H1 (cell line): ENCODE measurements around the gene ZHX3. TPM values are rescaled to one million over a fixed set of nuclear protein-coding genes. Genes with fewer than 3 reads are reported as not detected.

Experiments used
- CTCF ChIA-PET: fragments of 300-600 bp; sonication (Branson Sonifier 250); formaldehyde crosslinking; loops from one replicate; lab custom pipeline; 2021; ENCODE audit not compliant: partially characterized antibody; lab: Charles Lee
- POLR2A ChIA-PET: fragments of 300-600 bp; sonication (Branson Sonifier 250); formaldehyde crosslinking; loops from one replicate; lab custom pipeline; 2021; ENCODE audit warnings: inconsistent platforms; ENCODE audit not compliant: partially characterized antibody; lab: Charles Lee
- DNase-seq, 2 experiments: peaks; one replicate each; pipeline versions ENCODE4 v3.0.0 to v3.0.0-alpha.2; 2010 to 2022; ENCODE audit warnings: low spot score in 2 of 2, low read depth in 1 of 2, mixed read lengths in 1 of 2
- FAIRE-seq: peaks from 2 replicates; lab custom pipeline; 2011; peaks lifted over from hg19 to GRCh38; lab: Jason Lieb, UNC
- H2AFZ ChIP-seq: 2 replicates; pipeline ENCODE4 v1.8.1; 2012; ENCODE audit warnings: low read length, inconsistent platforms
- H2AK5ac ChIP-seq: 2 replicates; pipeline ENCODE4 v1.6.1; 2013; ENCODE audit warnings: low read depth, low read length
- H2BK120ac ChIP-seq: replicated peaks from 2 replicates; pipeline ENCODE3; 2013; ENCODE audit warnings: low read depth, low read length, inconsistent platforms
- H2BK12ac ChIP-seq: 2 replicates; pipeline ENCODE4 v1.6.1; 2013; ENCODE audit warnings: low read depth, low read length
- H2BK15ac ChIP-seq: 2 replicates; pipeline ENCODE4 v1.6.1; 2013; ENCODE audit warnings: low read length
- H2BK20ac ChIP-seq: 2 replicates; pipeline ENCODE4 v1.6.1; 2013; ENCODE audit warnings: low read length
- H2BK5ac ChIP-seq: 2 replicates; pipeline ENCODE4 v1.6.1; 2013; ENCODE audit warnings: low read depth, low read length
- H3K14ac ChIP-seq: 2 replicates; pipeline ENCODE4 v1.6.1; 2013; ENCODE audit warnings: inconsistent platforms; ENCODE audit not compliant: insufficient read length
- H3K18ac ChIP-seq: 2 replicates; pipeline ENCODE4 v1.6.1; 2013; ENCODE audit warnings: low read length; ENCODE audit errors: extremely low read depth
- H3K23ac ChIP-seq: 2 replicates; pipeline ENCODE4 v1.6.1; 2013; ENCODE audit warnings: inconsistent platforms; ENCODE audit not compliant: insufficient read length
- H3K23me2 ChIP-seq: 2 replicates; pipeline ENCODE4 v1.6.1; 2013; ENCODE audit warnings: low read depth, low read length
- H3K27ac ChIP-seq: 2 replicates; pipeline ENCODE4 v1.6.1; 2011; ENCODE audit warnings: low read depth, low read length, inconsistent platforms
- H3K27me3 ChIP-seq, 4 experiments: replicated peaks in 1 of 4; 1 replicate in 1 of 4; 2 replicates in 3 of 4; pipeline versions ENCODE4 v1.6.1 to v1.8.1; 2011 to 2013; ENCODE audit warnings: low read length in 3 of 4, mild to moderate bottlenecking in 3 of 4, inconsistent platforms in 2 of 4, mixed read lengths in 2 of 4, moderate library complexity in 1 of 4; ENCODE audit not compliant: control insufficient read depth in 3 of 4, insufficient read depth in 3 of 4; ENCODE audit errors: extremely low read depth in 1 of 4
- H3K36me3 ChIP-seq, 4 experiments: 2 replicates each; pipeline versions ENCODE4 v1.6.1 to v1.8.1; 2011 to 2013; ENCODE audit warnings: mild to moderate bottlenecking in 4 of 4, low read length in 3 of 4, moderate library complexity in 2 of 4, control low read depth in 1 of 4, inconsistent platforms in 1 of 4; ENCODE audit not compliant: insufficient read depth in 4 of 4, control insufficient read depth in 2 of 4
- H3K4ac ChIP-seq: replicated peaks from 2 replicates; pipeline ENCODE3; 2013; ENCODE audit warnings: low read length, low read depth, mixed read lengths, inconsistent platforms; ENCODE audit not compliant: insufficient read length
- H3K4me1 ChIP-seq, 4 experiments: replicated peaks in 1 of 4; 1 replicate in 1 of 4; 2 replicates in 3 of 4; pipeline versions ENCODE4 v1.6.1 to v1.8.1; 2011 to 2013; ENCODE audit warnings: low read length in 3 of 4, inconsistent platforms in 2 of 4, mixed read lengths in 1 of 4; ENCODE audit not compliant: insufficient read depth in 4 of 4, control insufficient read depth in 3 of 4
- H3K4me2 ChIP-seq, 2 experiments: 2 replicates each; pipeline versions ENCODE4 v1.6.1 to v1.8.1; 2011 to 2013; ENCODE audit warnings: low read depth in 2 of 2, low read length in 2 of 2, control low read depth in 1 of 2, inconsistent platforms in 1 of 2, mild to moderate bottlenecking in 1 of 2; ENCODE audit not compliant: insufficient read depth in 1 of 2
- H3K4me3 ChIP-seq, 4 experiments: fragments of 200-600, 300-600 bp in 1 of 4; sonication (generic), shearing (Covaris generic), sonication (Bioruptor Twin) in 1 of 4; 2 replicates each; pipeline versions ENCODE4 v1.5.1 to v1.8.1; 2011 to 2016; ENCODE audit warnings: low read length in 4 of 4, low read depth in 3 of 4, control low read depth in 2 of 4, inconsistent platforms in 2 of 4, mild to moderate bottlenecking in 2 of 4, mixed read lengths in 1 of 4, moderate library complexity in 1 of 4; ENCODE audit not compliant: insufficient read depth in 2 of 4; ENCODE audit errors: extremely low read depth in 1 of 4
- H3K56ac ChIP-seq: replicated peaks from 2 replicates; pipeline ENCODE3; 2013; ENCODE audit warnings: low read depth, mild to moderate bottlenecking, mixed read lengths, low read length, inconsistent platforms; ENCODE audit not compliant: insufficient read length
- H3K79me1 ChIP-seq: 2 replicates; pipeline ENCODE4 v1.6.1; 2013; ENCODE audit warnings: low read depth, low read length, control low read depth
- H3K79me2 ChIP-seq, 2 experiments: 2 replicates each; pipeline versions ENCODE4 v1.6.1 to v1.8.1; 2012 to 2013; ENCODE audit warnings: low read length in 2 of 2, mild to moderate bottlenecking in 2 of 2, inconsistent platforms in 1 of 2; ENCODE audit not compliant: insufficient read depth in 2 of 2, control insufficient read depth in 1 of 2
- H3K9ac ChIP-seq, 4 experiments: replicated peaks in 1 of 4; 1 replicate in 1 of 4; 2 replicates in 3 of 4; pipeline versions ENCODE4 v1.6.1 to v1.8.1; 2011 to 2013; ENCODE audit warnings: low read depth in 3 of 4, low read length in 3 of 4, control low read depth in 2 of 4, mild to moderate bottlenecking in 2 of 4, moderate library complexity in 2 of 4, inconsistent platforms in 1 of 4; ENCODE audit errors: extremely low read depth in 1 of 4
- H3K9me3 ChIP-seq, 2 experiments: 2 replicates each; pipeline versions ENCODE4 v1.6.1 to v1.8.1; 2012 to 2013; ENCODE audit warnings: mild to moderate bottlenecking in 2 of 2, moderate library complexity in 2 of 2, control low read depth in 1 of 2, inconsistent platforms in 1 of 2, low read depth in 1 of 2, low read length in 1 of 2, mixed read lengths in 1 of 2; ENCODE audit not compliant: insufficient read depth in 2 of 2
- H4K20me1 ChIP-seq, 2 experiments: replicated peaks in 1 of 2; 2 replicates each; pipeline versions ENCODE3 to v1.8.1; 2011 to 2013; ENCODE audit warnings: inconsistent platforms in 2 of 2, low read length in 2 of 2, mild to moderate bottlenecking in 1 of 2; ENCODE audit not compliant: insufficient read depth in 2 of 2, control insufficient read depth in 1 of 2
- H4K5ac ChIP-seq: 2 replicates; pipeline ENCODE4 v1.6.1; 2013; ENCODE audit warnings: low read length, low read depth, mixed read lengths, inconsistent platforms; ENCODE audit not compliant: insufficient read length
- H4K8ac ChIP-seq: 2 replicates; pipeline ENCODE4 v1.8.0; 2013; ENCODE audit warnings: mild to moderate bottlenecking, moderate library complexity, low read length, inconsistent platforms; ENCODE audit not compliant: insufficient read depth; ENCODE audit errors: extremely low read depth
- H4K91ac ChIP-seq: replicated peaks from 2 replicates; pipeline ENCODE3; 2013; ENCODE audit warnings: low read length, mixed read lengths, inconsistent platforms; ENCODE audit not compliant: insufficient read length
- CREB1 ChIP-seq: IDR thresholded peaks from 2 replicates; pipeline ENCODE4 v1.6.1; 2012; ENCODE audit warnings: inconsistent platforms
- EGR1 ChIP-seq: IDR thresholded peaks from 2 replicates; pipeline ENCODE4 v1.6.1; 2011; ENCODE audit warnings: low read depth, low read length, borderline replicate concordance
- EP300 ChIP-seq, 2 experiments: IDR thresholded peaks; 1 replicate in 1 of 2; 2 replicates in 1 of 2; pipeline ENCODE4 v1.6.1; 2011 to 2012; ENCODE audit warnings: low read depth in 2 of 2, low read length in 2 of 2, mild to moderate bottlenecking in 2 of 2, borderline replicate concordance in 1 of 2, inconsistent platforms in 1 of 2, moderate library complexity in 1 of 2
- FOSL1 ChIP-seq: IDR thresholded peaks from 2 replicates; pipeline ENCODE4 v1.6.1; 2011; ENCODE audit warnings: mild to moderate bottlenecking, low read depth, low read length, moderate library complexity; ENCODE audit not compliant: insufficient read depth
- GTF2F1 ChIP-seq: IDR thresholded peaks from 2 replicates; pipeline ENCODE4 v1.6.1; 2012; ENCODE audit warnings: low read depth, low read length, improper control_type of control experiment, borderline replicate concordance
- HDAC2 ChIP-seq, 2 experiments: fragments of 300-600 bp in 1 of 2; sonication (generic) in 1 of 2; IDR thresholded peaks; 2 replicates each; pipeline ENCODE4 v1.6.1; 2011 to 2012; ENCODE audit warnings: low read depth in 2 of 2, low read length in 2 of 2, mild to moderate bottlenecking in 2 of 2, moderate library complexity in 2 of 2, borderline replicate concordance in 1 of 2, inconsistent platforms in 1 of 2
- JUN ChIP-seq: IDR thresholded peaks from 2 replicates; pipeline ENCODE4 v1.6.1; 2011; ENCODE audit warnings: low read depth, mild to moderate bottlenecking, improper control_type of control experiment, low read length
- MAFK ChIP-seq: IDR thresholded peaks from 2 replicates; pipeline ENCODE4 v1.6.1; 2012; ENCODE audit warnings: low read depth, mild to moderate bottlenecking, improper control_type of control experiment, low read length
- POLR2AphosphoS5 ChIP-seq: IDR thresholded peaks from 2 replicates; pipeline ENCODE4 v1.6.1; 2011; ENCODE audit warnings: low read depth, low read length
- RFX5 ChIP-seq: IDR thresholded peaks from 2 replicates; pipeline ENCODE4 v1.6.1; 2011; ENCODE audit warnings: low read depth, low read length, improper control_type of control experiment, borderline replicate concordance
- RNF2 ChIP-seq: fragments of 200-900, 300-1000 bp; sonication (generic); IDR thresholded peaks from 2 replicates; pipeline ENCODE4 v1.7.1; 2016; ENCODE audit warnings: borderline replicate concordance, low read depth, mild to moderate bottlenecking, antibody characterized with exemption, low read length; ENCODE audit not compliant: poor library complexity, severe bottlenecking; ENCODE audit errors: missing control alignments
- TBP ChIP-seq: IDR thresholded peaks from 2 replicates; pipeline ENCODE4 v1.6.1; 2011; ENCODE audit warnings: low read depth, low read length, improper control_type of control experiment
- TEAD4 ChIP-seq: IDR thresholded peaks from 2 replicates; pipeline ENCODE4 v1.6.1; 2012; ENCODE audit warnings: low read depth, low read length, inconsistent platforms, mixed read lengths
- YY1 ChIP-seq: IDR thresholded peaks from 2 replicates; pipeline ENCODE4 v1.6.1; 2011; ENCODE audit warnings: low read depth, mild to moderate bottlenecking, low read length
- WGBS, 2 experiments: shearing (Covaris generic) in 1 of 2; methylation state at CpG; one replicate each; pipeline versions ENCODE4 v1.1.6 to v1.1.7; 2013 to 2015; ENCODE audit warnings: low lambda C conversion rate in 2 of 2, mixed read lengths in 2 of 2, inconsistent platforms in 1 of 2, low coverage in 1 of 2, missing lambda C conversion rate in 1 of 2; ENCODE audit not compliant: insufficient replicate concordance in 2 of 2, insufficient coverage in 1 of 2, insufficient read length in 1 of 2; ENCODE audit errors: extremely low coverage in 1 of 2, missing lambda C conversion rate in 1 of 2; 5-methylcytosine and 5-hydroxymethylcytosine counted together
- polyA plus RNA-seq, 7 experiments: library from polyadenylated mRNA; depleted of rRNA in 3 of 7; stranded (reverse) in 5 of 7; unstranded in 2 of 7; fragments of >200 nt in 5 of 7; fragments of 200-250 nt in 2 of 7; gene quantifications; 1 replicate in 5 of 7; 2 replicates in 1 of 7; 4 replicates in 1 of 7; pipeline versions ENCODE4 v1.2.1 to v1.2.3, GENCODE V29; 2011 to 2013; ENCODE audit warnings: missing spikeins in 2 of 7, mixed read lengths in 2 of 7
- total RNA-seq: library from RNA; stranded (reverse); fragmentation: NEBNext Ultra II Directional; extraction: Animal tissue kit (Norgen Biotek cat#: 25700); gene quantifications from 2 replicates; pipeline ENCODE4 v1.2.1, GENCODE V29; 2021

Gene ZHX3
- total and polyA plus RNA-seq, 2 of the 8 experiments (the other 6 are each of a cell fraction or from before 2014, with no cell fraction given), result 1.00 to 7.8 TPM

- no peak overlapping the region for H3K14ac ChIP-seq
- H2BK20ac ChIP-seq, result no peak overlapping the region
- H3K4me3 ChIP-seq, result no peak overlapping the region
- H2BK120ac ChIP-seq, result no peak overlapping the region
- H4K20me1 ChIP-seq, result no peaks in the 10 kb centered on the region
- H3K23ac ChIP-seq, result no peak overlapping the region
- no peak overlapping the region for H2BK12ac ChIP-seq
- no peak overlapping the region for H2AK5ac ChIP-seq
- H2BK5ac ChIP-seq, result no peak overlapping the region
- WGBS, 2 experiments, result 90% methylated on average over 1 of the region's 1 CpG; no CpG with 5 or more reads in 1 of the 2 experiments
- no peaks in the 10 kb centered on the region for H3K36me3 ChIP-seq
- H4K91ac ChIP-seq, result no peak overlapping the region
- no peak overlapping the region for H4K5ac ChIP-seq
- DNase-seq (no peak), FAIRE-seq (no peak)
- H3K4me1 ChIP-seq, result no peaks in the 10 kb centered on the region
- ChIA-PET CTCF (interaction anchor here (0.7 to 2.8 kb wide), 13 partner anchors 9 to 173 kb away, joined by 3 to 15 read pairs (median 4); no protein-coding TSS in a partner anchor), POLR2A (interaction anchor here (1.5 kb wide), 1 partner anchor 22 kb away, joined by 6 read pairs; no protein-coding TSS in a partner anchor)
- no peaks in the 10 kb centered on the region for H3K79me1 ChIP-seq
- H3K79me2 ChIP-seq, result no peaks in the 10 kb centered on the region
- no peak overlapping the region for H3K18ac ChIP-seq
- no peak overlapping the region for H4K8ac ChIP-seq
- no peak overlapping the region for H3K4ac ChIP-seq
- no peaks in the 10 kb centered on the region for H3K27me3 ChIP-seq
- no peak overlapping the region for H3K9ac ChIP-seq
- no peak overlapping the region for H3K27ac ChIP-seq
- no peak overlapping the region for H2BK15ac ChIP-seq
- H3K56ac ChIP-seq, result no peak overlapping the region
- H2AFZ ChIP-seq, result no peak overlapping the region
- H3K4me2 ChIP-seq, result no peak overlapping the region
- H3K23me2 ChIP-seq, result no peaks in the 10 kb centered on the region
- no peaks in the 10 kb centered on the region for H3K9me3 ChIP-seq
- TF ChIP-seq GTF2F1 (no peak), RNF2 (no peak), RFX5 (no peak), TEAD4 (no peak), POLR2AphosphoS5 (no peak), CREB1 (no peak), EGR1 (no peak), FOSL1 (no peak), TBP (no peak), YY1 (no peak), MAFK (no peak), HDAC2 (IDR thresholded peaks at IDR 0.05; ENCODE audit: borderline replicate concordance in 1 of 2, low read depth in 2 of 2, low read length in 2 of 2) (no peak), JUN (no peak), EP300 (IDR thresholded peaks at IDR 0.05; ENCODE audit: borderline replicate concordance in 1 of 2, low read depth in 2 of 2, low read length in 2 of 2) (no peak)
Measured at GRCh38 chr20:41224281-41224680, 93.2 kb downstream of the ZHX3 start.
